Neural progenitor cell (in vitro differentiated cells): ENCODE data around the gene RPL12. TPM values are rescaled to one million over a fixed set of nuclear protein-coding genes. Genes with fewer than 3 reads are reported as not detected.
"Not testable (repeated sequence)": the region's sequence is repeated elsewhere in the genome, so short reads cannot be mapped to it uniquely, and the experiment has no call there.

Source experiments
- DNase-seq: peaks from one replicate; pipeline ENCODE4 v3.0.0-alpha.2; 2016; ENCODE audit warnings: low spot score
- H2AFZ ChIP-seq: fragments of 200-600 bp; sonication (generic); replicated peaks from 2 replicates; pipeline ENCODE4 v1.6.1; 2016; ENCODE audit warnings: antibody characterized with exemption
- H3F3A ChIP-seq: fragments of 200-600 bp; sonication (generic); 2 replicates; pipeline ENCODE4 v1.6.1; 2016; ENCODE audit warnings: antibody characterized with exemption, low read depth
- H3K27ac ChIP-seq: fragments of 200-600 bp; sonication (generic); 2 replicates; pipeline ENCODE4 v1.5.1; 2016; ENCODE audit warnings: mild to moderate bottlenecking
- H3K27me3 ChIP-seq: fragments of 200-600 bp; sonication (generic); 2 replicates; pipeline ENCODE4 v1.6.1; 2016; ENCODE audit warnings: mild to moderate bottlenecking, moderate library complexity
- H3K36me3 ChIP-seq: fragments of 200-600 bp; sonication (generic); 2 replicates; pipeline ENCODE4 v1.5.1; 2016
- H3K4me1 ChIP-seq: fragments of 200-600 bp; sonication (generic); 2 replicates; pipeline ENCODE4 v1.6.1; 2016; ENCODE audit warnings: mixed run types
- H3K4me2 ChIP-seq: fragments of 200-600 bp; sonication (generic); 2 replicates; pipeline ENCODE4 v1.6.1; 2016
- H3K4me3 ChIP-seq: fragments of 200-600 bp; sonication (generic); 2 replicates; pipeline ENCODE4 v1.5.1; 2016
- H3K79me2 ChIP-seq: fragments of 200-600 bp; sonication (generic); 2 replicates; pipeline ENCODE4 v1.6.1; 2016; ENCODE audit warnings: low read depth
- H3K9ac ChIP-seq: fragments of 200-600 bp; sonication (generic); 2 replicates; pipeline ENCODE4 v1.6.1; 2016
- H3K9me3 ChIP-seq: fragments of 200-600 bp; sonication (generic); 2 replicates; pipeline ENCODE4 v1.5.1; 2016; ENCODE audit warnings: low read depth
- H4K20me1 ChIP-seq: fragments of 200-600 bp; sonication (generic); 2 replicates; pipeline ENCODE4 v1.6.1; 2016; ENCODE audit warnings: low read depth
- H3K27ac Mint-ChIP-seq: 3 replicates; pipeline ENCODE4 v1.8.0; 2021; ENCODE audit warnings: mixed read lengths
- H3K27me3 Mint-ChIP-seq: 2 replicates; pipeline ENCODE4 v1.8.0; 2022; ENCODE audit warnings: low read depth, mild to moderate bottlenecking, inconsistent platforms, moderate library complexity, mixed read lengths; ENCODE audit not compliant: insufficient read depth
- H3K36me3 Mint-ChIP-seq: 3 replicates; pipeline ENCODE4 v1.8.0; 2021; ENCODE audit warnings: mixed read lengths
- H3K4me1 Mint-ChIP-seq: 3 replicates; pipeline ENCODE4 v1.8.0; 2021; ENCODE audit warnings: mixed read lengths
- H3K4me3 Mint-ChIP-seq: 3 replicates; pipeline ENCODE4 v1.8.0; 2021; ENCODE audit warnings: mild to moderate bottlenecking, moderate library complexity, mixed read lengths
- H3K9me3 Mint-ChIP-seq: 3 replicates; pipeline ENCODE4 v1.8.0; 2020; ENCODE audit warnings: mixed read lengths
- EZH2 ChIP-seq: fragments of 200-600 bp; sonication (generic); IDR thresholded peaks from 2 replicates; pipeline ENCODE4 v1.6.1; 2017; ENCODE audit warnings: antibody characterized with exemption, mild to moderate bottlenecking, moderate library complexity
- EZH2phosphoT487 ChIP-seq: fragments of 200-600 bp; sonication (generic); IDR thresholded peaks from 2 replicates; pipeline ENCODE4 v1.6.1; 2017; ENCODE audit warnings: antibody characterized with exemption
- total RNA-seq: library from RNA; depleted of rRNA; stranded (reverse); fragments of >200 nt; gene quantifications from 2 replicates; pipeline ENCODE4 v1.2.3, GENCODE V29; 2015; ENCODE audit warnings: low replicate concordance
- TF ChIP-seq, protein P1 (sequence below): fragments of 200-600 bp; sonication (generic); IDR thresholded peaks from 2 replicates; pipeline ENCODE4 v1.5.1; 2017; ENCODE audit warnings: antibody characterized with exemption, mild to moderate bottlenecking

RPL12 gene
- total RNA-seq, 1 donor from 2014 or later = 2,064 TPM

DNA sequence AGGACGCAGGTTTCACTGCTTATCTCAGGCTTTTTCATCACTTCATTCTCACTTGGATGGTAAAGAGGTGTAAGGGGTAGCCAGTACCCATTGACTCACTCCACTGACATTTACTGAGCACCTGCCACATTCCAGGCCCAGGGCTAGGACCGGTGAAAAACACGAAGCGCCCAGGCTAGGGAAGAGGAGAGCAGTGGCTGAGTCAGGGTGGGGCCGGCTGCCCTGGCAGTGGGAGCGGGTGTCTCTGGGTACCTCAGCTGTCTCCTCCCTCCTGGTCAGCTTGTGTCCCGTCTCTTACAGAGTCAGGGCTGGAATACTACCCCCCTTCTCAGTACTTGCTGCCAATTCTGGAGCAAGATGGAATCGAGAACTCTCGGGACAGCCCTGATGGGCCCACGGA lies 22.3 kb upstream of the RPL12 start:
- Histone ChIP-seq H3K79me2 (no peaks in the 10 kb centered on the region), H3K4me2 (no peak overlapping the region), H3K27me3 (no peaks in the 10 kb centered on the region), H2AFZ (no peak overlapping the region), H3K27ac (no peak overlapping the region), H3K9me3 (no peaks in the 10 kb centered on the region), H3K9ac (no peak overlapping the region), H3K4me3 (no peak overlapping the region), H3F3A (no peaks in the 10 kb centered on the region), H3K4me1 (no peaks in the 10 kb centered on the region), H4K20me1 (no peaks in the 10 kb centered on the region), H3K36me3 (no peaks in the 10 kb centered on the region)
- Mint-ChIP-seq H3K4me3 (no peak overlapping the region), H3K4me1 (no peaks in the 10 kb centered on the region), H3K27ac (no peak overlapping the region), H3K36me3 (peaks cover 10% of the 10 kb centered on the region), H3K27me3 (no peaks in the 10 kb centered on the region), H3K9me3 (no peaks in the 10 kb centered on the region)
- TF ChIP-seq EZH2phosphoT487 = no peak
- no peak for TF ChIP-seq EZH2
- TF ChIP-seq, protein P1, sequence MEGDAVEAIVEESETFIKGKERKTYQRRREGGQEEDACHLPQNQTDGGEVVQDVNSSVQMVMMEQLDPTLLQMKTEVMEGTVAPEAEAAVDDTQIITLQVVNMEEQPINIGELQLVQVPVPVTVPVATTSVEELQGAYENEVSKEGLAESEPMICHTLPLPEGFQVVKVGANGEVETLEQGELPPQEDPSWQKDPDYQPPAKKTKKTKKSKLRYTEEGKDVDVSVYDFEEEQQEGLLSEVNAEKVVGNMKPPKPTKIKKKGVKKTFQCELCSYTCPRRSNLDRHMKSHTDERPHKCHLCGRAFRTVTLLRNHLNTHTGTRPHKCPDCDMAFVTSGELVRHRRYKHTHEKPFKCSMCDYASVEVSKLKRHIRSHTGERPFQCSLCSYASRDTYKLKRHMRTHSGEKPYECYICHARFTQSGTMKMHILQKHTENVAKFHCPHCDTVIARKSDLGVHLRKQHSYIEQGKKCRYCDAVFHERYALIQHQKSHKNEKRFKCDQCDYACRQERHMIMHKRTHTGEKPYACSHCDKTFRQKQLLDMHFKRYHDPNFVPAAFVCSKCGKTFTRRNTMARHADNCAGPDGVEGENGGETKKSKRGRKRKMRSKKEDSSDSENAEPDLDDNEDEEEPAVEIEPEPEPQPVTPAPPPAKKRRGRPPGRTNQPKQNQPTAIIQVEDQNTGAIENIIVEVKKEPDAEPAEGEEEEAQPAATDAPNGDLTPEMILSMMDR = no peak
- no peak for DNase-seq

DNA sequence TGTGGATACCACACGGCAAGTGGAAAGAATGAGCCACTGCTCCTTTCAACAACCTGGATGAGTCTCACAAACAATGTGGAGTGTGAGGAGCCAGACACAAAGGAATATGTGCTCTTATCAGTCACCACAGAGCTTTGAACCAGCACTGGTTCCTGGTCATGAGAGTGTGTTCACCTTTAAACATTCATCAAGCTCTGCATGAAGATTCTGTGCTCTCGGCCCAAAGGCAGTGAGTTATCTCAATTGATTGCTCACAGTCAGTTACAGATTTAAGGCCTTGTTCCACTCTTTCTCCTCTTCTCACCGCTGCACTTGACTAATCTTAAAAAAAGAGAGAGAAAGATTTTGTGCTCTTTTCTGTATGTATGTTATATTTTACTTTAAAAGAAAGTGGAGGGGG lies 19.5 kb upstream of the RPL12 start:
- Histone ChIP-seq H2AFZ (no peak overlapping the region), H3K9me3 (no peaks in the 10 kb centered on the region), H3F3A (no peaks in the 10 kb centered on the region), H3K27ac (no peak overlapping the region), H3K79me2 (no peaks in the 10 kb centered on the region), H4K20me1 (no peaks in the 10 kb centered on the region), H3K9ac (no peak overlapping the region), H3K4me2 (no peak overlapping the region), H3K4me3 (no peak overlapping the region), H3K36me3 (no peaks in the 10 kb centered on the region), H3K4me1 (no peaks in the 10 kb centered on the region), H3K27me3 (no peaks in the 10 kb centered on the region)
- no peaks in the 10 kb centered on the region for H3K9me3 Mint-ChIP-seq
- TF ChIP-seq EZH2 (no peak), EZH2phosphoT487 (no peak)
- TF ChIP-seq, protein P1 = no peak
- H3K27me3 Mint-ChIP-seq = peaks cover 3% of the 10 kb centered on the region
- no peak for DNase-seq
- no peak overlapping the region for H3K27ac Mint-ChIP-seq
- peaks cover 9% of the 10 kb centered on the region for H3K36me3 Mint-ChIP-seq
- H3K4me3 Mint-ChIP-seq = no peak overlapping the region
- no peaks in the 10 kb centered on the region for H3K4me1 Mint-ChIP-seq

GRCh38 chr9:127467621-127468020 lies 16.4 kb upstream of the RPL12 start:
- peaks cover 7% of the 10 kb centered on the region for H3K36me3 Mint-ChIP-seq
- Histone ChIP-seq H2AFZ (no peak overlapping the region), H3K4me2 (no peak overlapping the region), H3K79me2 (no peaks in the 10 kb centered on the region), H4K20me1 (no peaks in the 10 kb centered on the region), H3K36me3 (no peaks in the 10 kb centered on the region), H3F3A (no peaks in the 10 kb centered on the region), H3K27ac (no peak overlapping the region), H3K4me1 (no peaks in the 10 kb centered on the region), H3K27me3 (no peaks in the 10 kb centered on the region), H3K4me3 (no peak overlapping the region), H3K9ac (no peak overlapping the region), H3K9me3 (no peaks in the 10 kb centered on the region)
- no peak overlapping the region for H3K27ac Mint-ChIP-seq
- H3K4me3 Mint-ChIP-seq = no peak overlapping the region
- peaks cover 3% of the 10 kb centered on the region for H3K27me3 Mint-ChIP-seq
- no peaks in the 10 kb centered on the region for H3K4me1 Mint-ChIP-seq
- TF ChIP-seq, protein P1 = no peak
- TF ChIP-seq EZH2 (no peak), EZH2phosphoT487 (no peak)
- DNase-seq = no peak
- no peaks in the 10 kb centered on the region for H3K9me3 Mint-ChIP-seq

GRCh38 chr9:127466407-127466917 lies 15.3 kb upstream of the RPL12 start:
- H2AFZ ChIP-seq, H3K4me3 ChIP-seq, H3K27me3 Mint-ChIP-seq, H4K20me1 ChIP-seq, H3K36me3 ChIP-seq, H3K9me3 Mint-ChIP-seq, H3K27me3 ChIP-seq, H3K4me2 ChIP-seq, H3F3A ChIP-seq, H3K27ac ChIP-seq, H3K9ac ChIP-seq, H3K4me1 Mint-ChIP-seq, H3K9me3 ChIP-seq, H3K4me3 Mint-ChIP-seq, DNase-seq, H3K4me1 ChIP-seq, H3K27ac Mint-ChIP-seq, H3K79me2 ChIP-seq: not testable (repeated sequence)
- H3K36me3 Mint-ChIP-seq = peaks cover 14% of the 10 kb centered on the region
